Hepatic stellate cell (primary cell): ENCODE measurements around the gene TRIM74.
"Not testable (repeated sequence)": the region's sequence is repeated elsewhere in the genome, so short reads cannot be mapped to it uniquely, and the experiment has no call there.

Experiments
- DNase-seq: peaks from one replicate; pipeline ENCODE4 v3.0.0; 2011; ENCODE audit warnings: low spot score

The TRIM74 gene

DNA sequence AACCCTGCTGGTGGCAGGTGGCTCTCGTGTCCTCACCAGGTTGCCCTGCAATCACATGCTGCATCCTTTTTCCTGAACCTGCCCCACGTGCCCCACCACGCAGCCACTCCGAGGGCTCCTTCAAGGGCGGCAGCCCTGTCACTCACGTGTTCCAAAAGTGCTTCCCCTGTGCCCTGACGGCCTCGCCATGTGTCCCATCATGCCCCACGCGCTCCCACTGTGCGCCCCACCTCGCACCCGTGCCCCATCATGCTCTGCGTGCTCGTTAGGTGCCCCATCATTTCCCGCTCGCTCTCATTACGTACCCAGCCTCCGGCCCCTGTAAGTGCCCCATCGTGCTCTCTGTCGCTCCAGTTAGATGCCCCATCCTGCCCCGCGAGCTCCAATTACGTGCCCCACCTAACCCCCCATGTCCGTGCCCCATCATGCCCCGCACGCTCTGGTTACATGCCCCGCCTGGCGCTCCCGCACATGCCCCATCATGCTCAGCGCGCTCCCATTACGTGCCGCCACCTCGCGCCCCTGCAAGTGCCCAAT is at the start of gene TRIM74:
TSS of gene TRIM74 (minus strand) at position 487 of the 537 bp plus-strand sequence. CDS start 3,309 bp downstream, outside the sequence.
- not testable (repeated sequence) for DNase-seq

DNA sequence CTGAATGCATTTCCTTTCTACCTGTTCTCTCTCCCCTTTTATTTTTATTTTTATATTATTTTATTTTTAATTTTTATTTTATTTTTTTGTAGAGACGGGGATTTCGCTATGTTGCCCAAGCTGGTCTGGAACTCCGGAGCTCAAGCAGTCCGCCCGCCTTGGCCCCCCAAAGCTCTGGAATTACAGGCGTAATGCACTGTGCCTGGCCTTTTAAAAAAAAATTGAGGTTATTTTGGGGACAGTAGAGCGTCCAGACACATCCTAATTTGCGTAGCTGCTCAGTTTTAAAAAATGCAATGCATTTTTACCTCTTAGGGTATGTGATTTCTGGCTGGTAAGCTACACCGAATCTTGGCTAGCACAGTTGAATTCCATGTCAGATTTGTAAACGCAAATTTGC is 37.2 kb upstream of the TRIM74 start:
- not testable (repeated sequence) for DNase-seq

DNA sequence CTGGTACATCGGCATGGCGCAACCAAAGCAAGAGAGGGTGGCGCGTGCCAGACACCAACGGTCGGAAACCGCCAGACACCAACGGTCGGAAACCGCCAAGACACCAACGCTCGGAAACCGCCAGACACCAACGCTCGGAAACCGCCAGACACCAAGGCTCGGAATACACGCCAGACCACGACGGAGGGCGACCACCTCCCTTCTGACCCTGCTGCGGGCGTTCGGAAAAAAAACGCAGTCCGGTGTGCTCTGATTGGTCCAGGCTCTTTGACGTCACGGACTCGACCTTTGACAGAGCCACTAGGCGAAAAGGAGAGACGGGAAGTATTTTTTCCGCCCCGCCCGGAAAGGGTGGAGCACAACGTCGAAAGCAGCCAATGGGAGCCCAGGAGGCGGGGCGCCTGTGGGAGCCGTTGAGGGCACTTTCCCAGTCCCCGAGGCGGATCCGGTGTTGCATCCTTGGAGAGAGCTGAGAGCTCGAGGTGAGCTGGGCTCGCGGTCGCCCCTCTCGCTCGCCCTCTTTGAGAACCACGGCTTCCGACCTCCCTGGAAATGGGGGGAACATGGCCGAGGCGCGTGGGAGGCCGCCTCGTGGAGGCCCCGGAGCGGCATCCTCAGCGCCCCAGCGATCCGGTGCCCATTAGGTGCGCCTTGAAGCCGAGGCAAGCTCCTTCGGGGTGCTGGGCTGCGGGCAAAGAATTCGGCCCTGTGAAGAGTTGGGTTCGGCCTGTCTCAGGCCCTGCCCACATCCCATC is 36.6 kb upstream of the TRIM74 start:
- not testable (repeated sequence) for DNase-seq

DNA sequence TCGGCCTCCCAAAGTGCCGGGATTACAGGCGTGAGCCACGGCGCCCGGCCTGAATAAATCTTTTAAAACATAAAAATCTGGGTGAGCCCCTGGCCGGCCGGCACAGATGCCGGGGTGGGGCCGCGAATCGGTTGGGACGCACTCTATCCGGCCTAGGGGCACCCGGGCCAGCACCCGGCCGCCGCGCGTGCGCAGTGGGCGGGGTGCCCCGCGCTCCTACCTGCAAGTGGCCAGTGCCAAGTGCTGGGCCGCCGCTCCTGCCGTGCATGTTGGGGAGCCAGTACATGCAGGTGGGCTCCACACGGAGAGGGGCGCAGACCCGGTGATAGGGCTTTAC is 36.1 kb upstream of the TRIM74 start:
- not testable (repeated sequence) for DNase-seq

DNA sequence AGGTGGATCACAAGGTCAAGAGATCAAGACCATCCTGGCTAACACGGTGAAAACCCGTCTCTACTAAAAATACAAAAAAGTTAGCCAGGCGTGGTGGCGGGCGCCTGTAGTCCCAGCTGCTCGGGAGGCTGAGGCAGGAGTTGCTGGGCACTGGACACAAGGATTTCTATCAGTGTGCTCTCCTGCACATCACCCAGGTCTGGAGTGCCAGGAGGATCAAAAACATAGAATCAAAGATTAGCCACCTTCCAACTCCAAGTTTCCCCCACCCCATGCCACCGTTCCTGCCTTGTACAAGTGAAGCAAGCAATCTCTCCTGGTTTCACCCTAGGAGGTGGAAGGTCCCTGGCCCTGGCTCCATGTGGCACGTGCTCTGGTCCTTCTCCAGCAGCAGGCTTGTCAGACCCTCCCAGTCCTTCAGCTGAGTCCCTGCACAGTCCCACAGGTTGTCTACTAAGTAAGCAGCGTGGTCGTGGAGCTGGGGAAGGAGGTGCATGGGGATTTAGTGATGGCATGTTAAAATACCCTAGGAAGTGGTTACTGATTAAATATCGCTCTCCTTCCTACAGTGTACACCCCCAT is 28.7 kb upstream of the TRIM74 start:
- not testable (repeated sequence) for DNase-seq

DNA sequence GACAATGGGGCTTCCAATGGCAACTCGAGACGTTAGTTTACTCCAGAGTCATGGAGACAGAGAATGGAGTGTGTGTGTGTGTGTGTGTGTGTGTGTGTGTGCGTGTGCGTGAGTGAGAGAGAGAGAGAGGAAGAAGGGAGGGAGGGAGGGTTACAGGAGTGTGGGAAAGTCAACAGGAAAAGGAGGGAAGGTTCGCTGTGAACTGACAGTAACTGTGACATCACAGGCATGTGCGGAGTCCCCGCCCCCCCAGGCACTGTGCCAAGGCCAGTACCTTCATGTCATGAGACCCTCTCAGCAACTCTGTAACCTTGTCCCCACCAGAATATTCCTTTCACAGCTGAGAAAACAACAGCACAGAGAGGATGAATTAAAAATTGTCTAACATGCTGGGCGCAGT is 28.2 kb upstream of the TRIM74 start:
- not testable (repeated sequence) for DNase-seq

DNA sequence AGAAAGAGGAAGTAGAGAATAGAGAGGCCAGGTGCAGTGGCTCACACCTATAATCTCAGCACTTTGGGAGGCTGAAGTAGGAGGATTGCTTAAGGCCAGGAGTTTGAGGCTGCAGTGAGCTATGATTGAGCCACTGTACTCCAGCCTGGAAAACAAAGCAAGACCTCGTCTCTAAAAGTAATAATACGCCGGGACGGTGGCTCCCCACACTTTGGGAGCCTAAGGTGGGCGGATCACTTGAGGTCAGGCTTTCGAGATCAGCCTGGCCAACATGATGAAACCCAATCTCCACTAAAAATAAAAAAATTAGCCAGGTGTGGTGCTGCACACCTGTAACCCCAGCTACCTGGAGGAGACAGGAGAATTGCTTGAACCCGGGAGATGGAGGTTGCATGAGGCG is 26.2 kb upstream of the TRIM74 start:
- DNase-seq: not testable (repeated sequence)

DNA sequence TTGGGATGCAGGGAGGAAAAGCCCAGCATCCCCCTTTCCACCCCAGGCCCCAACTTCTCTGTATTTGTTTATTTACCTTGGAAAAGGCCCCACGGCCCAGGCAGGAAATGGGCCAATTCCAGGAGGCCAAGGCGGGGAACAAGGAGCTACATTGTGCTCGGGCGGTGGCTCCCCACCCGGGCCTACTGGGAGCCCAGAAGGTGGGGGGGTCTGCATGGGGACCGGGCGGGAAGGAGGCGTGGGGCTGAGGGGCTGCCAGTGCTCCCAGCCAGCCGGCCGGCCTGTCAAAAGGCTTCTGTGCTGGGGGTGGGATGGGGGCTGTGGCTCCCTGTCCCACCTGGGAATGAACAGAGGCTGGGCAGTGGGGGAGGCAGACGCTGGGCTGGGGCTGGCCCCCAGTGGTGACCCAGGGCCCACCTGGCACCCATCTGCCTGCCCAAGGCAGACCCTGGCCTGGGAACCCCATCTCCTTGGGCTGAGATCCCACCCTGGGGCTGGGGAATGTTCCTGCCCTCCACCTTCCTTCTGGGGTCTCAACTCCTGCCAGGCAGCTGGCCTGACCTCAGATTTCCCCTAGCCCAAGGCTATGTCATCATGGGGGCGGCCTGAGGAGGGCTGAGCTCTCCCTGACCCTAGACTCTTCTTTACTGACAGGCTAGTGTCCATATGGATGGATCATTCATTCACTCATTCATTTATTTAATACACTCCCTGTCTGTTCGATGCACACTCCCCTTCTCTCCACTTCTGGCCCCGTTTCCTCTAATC is 21.1 kb upstream of the TRIM74 start:
- DNase-seq: not testable (repeated sequence)

DNA sequence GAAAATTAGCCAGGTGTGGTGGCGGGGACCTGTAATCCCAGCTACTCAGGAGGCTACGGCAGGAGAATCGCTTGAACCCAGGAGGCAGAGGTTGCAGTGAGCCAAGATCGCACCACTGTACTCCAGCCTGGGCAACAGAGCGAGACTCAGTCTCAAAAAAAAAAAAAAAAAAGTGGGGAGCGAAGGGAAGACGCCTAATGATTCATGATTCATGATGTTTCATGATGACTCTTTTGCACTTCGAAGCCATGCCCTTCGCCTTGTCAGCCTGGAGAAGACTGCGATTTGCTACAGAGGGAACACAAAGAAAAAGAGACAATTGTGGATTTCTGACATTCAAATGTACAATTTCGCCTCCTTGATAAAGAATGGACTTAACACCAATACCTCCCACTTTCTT is 12.8 kb upstream of the TRIM74 start:
- not testable (repeated sequence) for DNase-seq

DNA sequence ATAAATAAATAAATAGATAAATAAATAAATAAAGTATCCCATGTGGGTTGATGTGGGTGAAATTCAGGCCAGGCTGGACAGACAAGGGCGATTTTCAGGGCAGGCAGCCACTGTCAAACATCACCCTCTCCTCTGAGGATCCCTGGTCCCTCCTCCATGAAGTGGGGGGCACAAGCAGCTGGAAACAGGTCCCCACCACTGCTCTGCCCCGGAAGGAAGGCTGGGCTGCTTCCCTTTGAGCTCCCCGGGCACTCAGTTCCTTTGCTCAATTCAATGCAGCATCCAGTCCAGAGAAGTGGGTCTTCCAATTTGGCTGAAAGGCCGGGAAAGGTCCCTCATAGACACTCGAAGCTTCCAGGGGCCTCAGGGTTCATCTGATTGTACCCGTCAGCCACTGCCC is 11.1 kb upstream of the TRIM74 start:
- DNase-seq: not testable (repeated sequence)

DNA sequence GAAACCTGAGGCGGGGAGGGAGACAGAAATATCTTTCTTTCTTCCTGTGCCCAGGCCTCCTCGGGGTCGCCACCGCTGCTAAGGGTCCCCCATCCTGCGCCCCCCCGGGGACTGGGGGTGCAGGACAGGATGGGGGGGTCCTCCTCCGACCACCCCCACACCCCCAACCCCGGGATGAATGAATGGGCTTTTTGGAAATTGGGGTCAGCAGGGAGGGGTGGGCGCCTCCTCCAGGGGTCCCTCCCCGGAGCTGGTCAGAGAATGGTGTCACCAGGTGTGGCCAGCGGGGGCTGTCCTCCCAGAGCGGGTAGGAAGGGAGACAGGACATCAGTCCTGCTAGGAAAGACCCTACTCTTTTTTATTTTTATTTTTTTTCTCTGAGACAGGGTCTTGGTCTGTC is 7.2 kb upstream of the TRIM74 start:
- DNase-seq: not testable (repeated sequence)

DNA sequence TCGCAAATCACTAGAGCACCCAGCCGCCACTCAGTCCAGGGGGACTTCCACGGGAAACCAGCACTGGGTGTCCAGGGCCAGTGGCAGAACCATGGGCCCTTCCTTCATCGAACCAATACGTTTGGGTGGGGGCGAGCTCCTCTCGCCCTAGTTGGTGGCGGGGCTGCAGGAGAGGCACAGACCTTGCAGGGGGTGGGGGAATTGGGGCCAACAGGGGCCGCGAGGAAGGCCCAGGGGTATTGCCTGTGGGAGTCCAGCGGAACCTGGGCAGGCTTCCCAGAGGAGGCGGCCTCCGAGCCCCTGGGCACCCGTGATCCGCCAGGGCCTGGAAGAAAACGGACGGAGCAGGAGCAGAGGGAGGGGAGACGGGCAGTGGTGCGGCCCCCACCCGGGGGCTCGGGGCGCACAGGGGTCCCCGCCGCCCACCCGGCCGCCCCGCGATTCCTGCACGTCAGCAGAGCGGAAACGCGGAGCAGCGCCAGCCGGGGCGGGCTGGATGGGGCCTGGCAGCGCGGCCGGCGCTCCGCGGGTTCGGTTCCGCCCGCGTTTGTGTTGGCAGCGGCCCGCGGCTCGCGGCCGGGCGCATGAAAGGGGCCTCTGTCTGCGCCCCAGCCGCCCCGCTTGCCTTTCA is 6.5 kb upstream of the TRIM74 start:
- DNase-seq: not testable (repeated sequence)

DNA sequence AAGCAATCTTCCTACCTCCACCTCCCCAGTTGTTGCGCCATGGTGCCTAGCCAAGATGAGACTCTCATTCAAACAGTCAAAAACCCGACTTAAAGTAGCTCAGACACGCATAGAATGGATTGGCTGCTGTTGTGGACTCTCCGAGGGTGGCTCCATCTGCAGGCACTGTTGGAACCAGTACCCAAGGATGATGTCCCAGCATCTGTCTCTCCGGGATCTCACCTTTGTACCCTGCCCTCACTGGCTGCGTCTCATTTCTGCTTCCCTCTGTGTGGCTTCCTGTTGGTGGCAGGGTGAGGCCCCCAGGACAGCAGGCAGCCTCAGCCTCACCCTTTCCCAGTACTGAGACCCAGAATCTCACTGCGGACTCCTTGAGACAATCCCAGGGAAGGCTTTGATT is 5.5 kb upstream of the TRIM74 start:
- not testable (repeated sequence) for DNase-seq

DNA sequence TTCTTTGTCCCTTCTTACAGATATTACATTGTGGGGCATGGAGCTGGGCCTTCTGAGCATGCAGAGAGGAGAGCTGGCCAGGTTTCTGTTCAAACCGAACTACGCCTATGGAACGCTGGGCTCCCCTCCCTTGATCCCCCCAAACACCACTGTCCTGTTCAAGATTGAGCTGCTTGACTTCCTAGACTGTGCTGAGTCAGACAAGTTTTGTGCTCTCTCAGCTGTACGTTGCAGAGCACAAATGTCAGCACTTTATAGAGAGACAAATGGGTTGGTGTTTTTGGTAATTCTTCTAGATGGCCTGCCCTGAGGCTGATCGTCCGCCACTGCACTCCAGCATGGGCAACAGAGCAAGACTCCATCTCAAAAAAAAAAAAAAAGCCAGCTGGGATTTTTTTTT is 2.2 kb upstream of the TRIM74 start:
- DNase-seq: not testable (repeated sequence)

DNA sequence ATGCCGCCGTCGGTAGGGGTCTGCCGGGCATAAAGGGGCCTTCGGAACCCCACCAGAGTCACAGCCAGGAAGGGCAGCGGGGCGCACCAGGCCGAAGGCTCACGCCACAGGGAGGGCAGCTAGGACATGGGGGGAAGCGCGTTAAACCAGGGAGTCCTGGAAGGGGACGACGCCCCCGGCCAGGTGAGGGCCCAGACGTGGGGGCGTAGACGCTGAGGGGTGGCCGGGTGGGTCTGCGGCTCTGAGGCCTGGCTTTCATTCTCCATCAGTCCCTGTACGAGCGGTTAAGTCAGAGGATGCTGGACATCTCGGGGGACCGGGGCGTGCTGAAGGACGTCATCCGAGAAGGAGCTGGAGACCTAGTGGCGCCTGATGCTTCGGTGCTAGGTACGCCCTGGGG is 422 bp upstream of the TRIM74 start:
- not testable (repeated sequence) for DNase-seq

DNA sequence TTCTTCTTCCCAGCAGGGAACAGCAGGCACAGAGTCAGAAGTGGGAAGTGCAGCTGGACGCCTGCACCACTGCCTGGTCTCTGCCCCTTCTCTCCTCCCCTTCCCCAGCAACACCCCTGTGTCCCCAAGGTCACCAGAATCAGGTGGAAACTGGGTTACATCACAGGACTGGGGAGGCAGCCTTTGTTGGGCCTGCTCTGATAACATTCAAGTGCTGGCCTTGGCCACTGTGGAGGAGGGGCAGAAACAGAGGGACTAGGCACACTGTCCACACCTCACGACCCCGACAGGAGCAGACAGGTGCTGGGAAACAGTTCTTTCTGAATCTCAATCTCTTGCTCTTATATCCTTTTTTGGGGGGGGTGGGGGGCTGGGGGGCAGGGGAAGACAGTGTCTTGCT is 2.4 kb downstream of the TRIM74 start:
- DNase-seq: not testable (repeated sequence)

DNA sequence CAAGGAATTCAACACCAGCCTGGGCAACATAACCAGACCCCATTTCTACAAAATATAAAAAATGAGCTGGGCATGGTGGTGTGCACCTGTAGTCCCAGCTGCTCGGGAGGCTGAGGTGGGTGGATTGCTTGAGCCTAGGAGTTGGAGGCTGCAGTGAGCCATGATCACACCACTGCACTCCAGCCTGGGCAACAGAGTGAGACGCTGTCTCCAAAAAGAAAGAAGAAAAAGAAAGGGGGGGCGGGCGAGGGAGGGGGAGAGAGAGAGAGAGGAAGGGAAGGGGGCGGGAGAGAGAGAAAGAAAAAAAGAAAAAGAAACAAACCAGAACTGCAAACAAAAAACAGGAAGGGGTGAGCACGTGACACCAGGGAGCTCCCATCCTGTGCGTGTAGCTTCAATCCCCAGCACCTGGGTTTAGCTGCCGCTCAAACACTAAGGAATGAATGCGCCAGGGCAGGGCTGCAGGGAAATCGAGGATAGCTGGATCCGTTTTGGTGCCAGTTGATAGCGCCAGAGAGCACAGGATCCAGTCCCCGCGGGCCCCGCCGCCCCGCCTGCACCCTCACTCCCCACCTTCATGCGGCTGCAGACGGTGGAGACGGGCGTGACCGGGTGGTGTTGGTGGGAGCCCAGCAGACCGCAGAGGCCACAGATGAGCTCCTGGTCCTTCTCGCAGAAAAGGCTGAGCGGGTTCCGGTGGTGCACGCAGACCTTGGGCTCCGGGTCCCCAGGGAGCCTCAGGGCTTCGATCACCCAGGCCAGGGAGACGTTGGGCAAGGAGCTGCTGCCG is 3.9 kb downstream of the TRIM74 start:
- not testable (repeated sequence) for DNase-seq

DNA sequence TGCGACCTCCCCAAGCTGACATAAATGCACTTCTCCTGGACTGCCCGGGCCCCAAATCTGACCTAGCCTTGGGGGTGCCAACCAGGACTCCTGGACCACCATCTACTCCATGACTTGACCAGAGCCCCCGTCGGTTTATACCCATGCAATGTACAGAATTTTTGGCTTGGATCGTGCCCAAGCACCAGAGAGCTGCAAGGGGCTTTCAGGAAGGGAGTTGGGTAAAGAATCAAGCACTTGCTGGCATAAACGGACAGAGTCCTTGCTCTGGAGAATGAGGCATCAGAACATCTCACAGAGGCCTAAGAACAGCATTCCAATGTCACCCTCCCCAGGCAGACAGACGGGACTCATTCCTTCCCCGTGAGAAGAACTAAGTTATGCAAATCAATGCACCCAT is 6.2 kb downstream of the TRIM74 start:
- not testable (repeated sequence) for DNase-seq

DNA sequence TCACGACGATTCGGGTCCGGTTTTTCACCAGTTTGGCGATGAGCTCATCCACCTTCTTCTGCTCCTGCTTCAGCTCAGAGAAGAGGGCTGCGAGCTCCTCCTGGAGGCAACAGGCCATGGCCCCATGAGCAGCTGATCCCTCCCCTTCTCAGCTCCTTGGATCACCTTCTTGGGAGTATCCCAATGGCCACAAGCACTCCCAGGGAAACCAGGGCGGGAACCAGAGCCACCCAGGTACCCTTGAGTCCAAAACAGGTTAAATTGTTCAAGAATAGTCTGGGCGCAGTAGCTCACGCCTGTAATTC is 8.0 kb downstream of the TRIM74 start:
- DNase-seq: not testable (repeated sequence)

DNA sequence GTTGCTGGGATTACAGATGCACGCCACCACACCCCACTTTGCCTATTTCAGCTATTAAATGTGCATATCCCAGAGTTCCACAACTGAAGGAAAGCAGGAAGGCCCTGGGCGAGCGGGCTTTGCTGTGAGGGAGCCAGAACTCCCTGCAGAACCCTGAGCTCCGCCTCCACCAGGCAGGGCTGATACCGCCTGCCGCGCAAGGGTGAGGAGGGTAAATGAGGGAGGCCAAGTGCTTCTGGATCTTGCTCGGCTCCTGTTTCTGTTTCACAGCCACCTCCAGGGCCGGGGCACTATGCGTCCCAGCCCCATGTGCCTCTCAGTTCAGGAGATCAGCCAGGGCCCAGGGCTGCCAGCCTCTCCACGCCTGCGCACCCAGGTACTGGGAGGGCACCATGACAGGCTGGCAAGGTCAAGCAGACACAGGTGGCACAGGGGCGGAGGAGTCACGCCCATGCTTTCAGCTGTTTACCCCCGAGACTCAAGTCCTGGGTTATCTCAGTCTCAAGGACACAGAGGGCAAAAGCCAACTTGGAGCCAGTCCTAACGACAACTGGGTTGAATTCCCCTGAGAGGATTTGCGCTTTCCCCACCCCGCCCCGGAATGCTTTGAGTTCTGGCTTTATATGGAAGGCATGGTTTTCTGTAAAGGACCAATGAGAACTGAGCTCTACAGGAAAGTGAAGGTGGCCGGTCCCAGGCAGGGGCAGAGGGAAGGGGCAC is 8.5 kb downstream of the TRIM74 start:
- DNase-seq: not testable (repeated sequence)

DNA sequence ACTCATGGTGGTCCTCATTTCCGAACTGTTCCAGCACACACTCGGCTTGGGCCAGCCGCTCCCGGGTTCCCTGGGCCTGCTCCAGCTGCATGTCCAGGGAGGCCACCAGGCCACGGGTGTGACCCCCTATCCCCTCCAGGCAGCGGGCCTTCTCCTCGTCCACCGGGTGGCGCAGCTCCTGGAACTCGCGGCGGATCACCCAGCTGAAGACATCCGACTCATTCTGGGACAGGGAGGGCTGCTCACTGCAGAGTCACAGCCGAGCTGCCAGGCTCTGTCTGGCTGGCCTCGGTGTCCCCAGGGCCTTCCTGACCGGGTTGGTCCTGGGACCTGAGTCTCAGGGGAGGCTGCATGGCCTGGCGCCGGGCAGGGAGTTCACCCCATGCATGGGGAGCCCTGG is 9.2 kb downstream of the TRIM74 start:
- not testable (repeated sequence) for DNase-seq
